ENCODE results near the gene TNFRSF12A.

- TF ChIP-seq CTCF (IDR thresholded peaks at IDR 0.05) (no peak), POLR2A (IDR thresholded peaks at IDR 0.05) (no peak)
Measured at GRCh38 chr16:2981177-2981898, 38.8 kb upstream of the TNFRSF12A start.

All from Peyer's patch (tissue), 4 donors.